HCEC 1CT (cell line): Measurements from ENCODE around the gene ANKLE1.

ENCODE experiments used
- DNase-seq: peaks from one replicate; pipeline ENCODE4 v3.0.0-alpha.2; 2017

The ANKLE1 gene

GRCh38 chr19:17281391-17282304, at the start of gene ANKLE1:
TSS of gene ANKLE1 (plus strand) at chr19:17281901. CDS start at chr19:17281921, 20 bp downstream.
- no peak for DNase-seq

GRCh38 chr19:17232258-17232657, 49.4 kb upstream of the ANKLE1 start:
- DNase-seq, result no peak

DNA sequence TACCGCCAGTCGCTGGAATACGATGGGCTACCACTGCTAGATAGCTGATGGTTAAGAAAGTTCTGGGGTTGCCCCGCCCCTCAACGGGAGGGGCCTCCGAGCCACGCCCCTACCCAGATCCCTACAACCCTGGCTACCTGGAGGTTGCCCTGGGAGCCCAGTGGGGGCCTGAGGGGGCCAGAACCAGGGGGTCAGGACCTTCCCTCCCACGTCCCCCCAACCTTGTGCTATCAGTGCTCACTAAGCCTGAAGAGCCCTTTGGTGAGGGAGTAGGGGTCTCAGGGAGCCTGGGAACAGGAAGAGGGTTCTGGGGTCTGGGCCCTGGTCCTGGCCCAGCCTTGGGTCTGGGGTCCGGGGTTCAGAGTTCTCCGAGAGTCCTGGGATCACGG, 46.8 kb upstream of the ANKLE1 start:
- peak; percentile 36 for DNase-seq

DNA sequence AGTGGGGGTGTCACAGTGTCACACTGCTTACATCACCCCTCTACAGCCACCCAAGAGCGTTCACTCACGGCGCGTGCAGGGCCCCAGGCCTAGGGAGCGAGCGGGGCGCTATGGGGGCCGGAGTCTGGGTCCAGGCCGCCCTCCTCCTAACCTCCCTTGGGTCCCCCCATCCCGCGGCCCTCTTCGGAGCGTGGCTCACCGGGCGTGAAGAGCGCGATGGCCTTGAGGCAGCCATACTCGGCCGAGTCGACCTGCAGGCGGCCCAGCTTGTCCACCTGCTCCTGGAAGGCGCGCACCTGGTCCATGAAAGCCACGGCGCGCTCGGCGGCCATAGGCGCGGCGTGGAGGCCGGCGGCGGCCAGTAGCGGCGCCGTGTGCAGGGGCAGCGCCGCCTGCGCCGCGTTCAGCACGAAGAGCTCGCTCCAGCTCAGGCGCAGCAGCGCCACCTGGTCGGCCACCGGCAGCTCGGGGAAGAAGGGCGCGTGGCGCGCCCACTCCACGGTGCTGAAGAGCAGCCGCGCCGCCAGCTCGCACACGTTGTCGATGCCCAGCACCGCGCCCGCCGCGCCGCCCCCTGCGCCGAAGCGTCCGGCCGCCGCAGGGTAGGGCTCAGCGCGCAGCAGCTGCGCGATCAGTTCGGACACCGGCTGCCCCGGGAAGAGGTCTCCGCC, 46.3 kb upstream of the ANKLE1 start:
- peak; percentile 68 for DNase-seq

DNA sequence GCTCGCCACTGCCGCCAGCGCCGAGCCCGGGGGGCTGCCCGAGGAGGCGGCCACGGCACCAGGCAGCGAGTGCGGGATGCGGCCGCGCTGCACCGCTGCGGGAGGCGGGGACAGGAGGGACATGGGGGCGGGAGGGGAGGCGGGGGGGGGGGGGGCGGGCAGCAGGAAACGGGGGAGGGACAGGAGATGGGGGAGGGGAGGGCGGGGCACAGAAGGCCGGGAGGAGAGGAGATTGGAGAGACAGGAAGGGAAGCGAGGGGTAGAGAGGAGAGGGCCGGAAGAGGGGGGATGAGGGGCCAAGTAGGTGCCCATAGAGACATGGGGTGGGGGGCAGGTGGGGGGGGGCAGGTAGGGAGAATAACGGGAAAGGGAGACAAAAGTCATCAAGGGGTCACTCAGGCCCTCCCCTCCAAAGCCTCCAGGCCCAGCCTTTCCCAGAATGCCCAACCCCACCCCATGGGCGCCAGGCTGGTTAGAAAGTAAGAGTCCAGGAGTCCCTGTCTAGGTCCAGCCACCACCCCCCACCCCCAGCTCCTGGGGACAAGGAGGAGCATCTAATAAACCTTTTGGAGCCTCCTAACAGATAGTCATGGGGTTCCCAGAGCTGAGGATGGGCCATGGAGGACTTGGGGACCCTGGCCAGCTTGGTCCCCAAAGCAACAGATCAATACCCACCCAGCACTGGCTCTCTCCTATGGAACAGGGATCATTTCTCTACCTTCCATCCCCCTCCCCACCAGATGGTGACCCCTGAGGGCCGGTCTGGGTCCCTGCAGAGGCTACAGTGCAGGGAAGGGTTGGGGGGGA, 45.5 kb upstream of the ANKLE1 start:
- peak; percentile 33 for DNase-seq

- no peak for DNase-seq
Measured at GRCh38 chr19:17236811-17237543, 44.7 kb upstream of the ANKLE1 start.

- no peak for DNase-seq
Measured at GRCh38 chr19:17237747-17238706, 43.7 kb upstream of the ANKLE1 start.

- DNase-seq, result no peak
Measured at GRCh38 chr19:17240062-17240752, 41.5 kb upstream of the ANKLE1 start.

DNA sequence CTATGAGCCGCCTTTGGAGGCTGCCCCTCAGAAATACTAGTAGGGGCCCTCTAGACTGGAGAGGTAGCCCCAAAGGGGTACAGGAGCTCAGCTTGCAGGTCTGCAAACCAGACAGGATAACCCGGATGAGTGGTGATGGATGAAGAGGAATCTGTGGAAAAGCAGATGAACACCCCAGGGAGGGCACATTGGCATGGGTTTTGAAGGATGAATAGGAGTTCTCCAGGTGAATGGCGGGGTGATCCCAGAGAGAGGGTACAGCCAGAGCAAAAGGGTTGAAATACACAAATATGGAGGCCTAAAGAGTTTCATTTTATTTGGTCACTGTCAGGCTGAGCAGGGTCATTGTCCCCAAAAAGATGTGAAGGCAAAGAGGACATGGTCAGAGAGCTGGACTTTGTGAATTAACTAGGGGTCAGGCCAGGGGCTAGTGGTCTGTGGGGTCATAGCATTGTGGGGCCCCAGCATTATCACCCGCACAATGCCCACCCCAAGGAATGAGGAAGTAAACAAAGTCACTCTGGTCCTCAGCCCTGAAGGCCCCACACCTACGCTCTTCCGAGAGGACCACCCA, 40.8 kb upstream of the ANKLE1 start:
- DNase-seq, result no peak

DNA sequence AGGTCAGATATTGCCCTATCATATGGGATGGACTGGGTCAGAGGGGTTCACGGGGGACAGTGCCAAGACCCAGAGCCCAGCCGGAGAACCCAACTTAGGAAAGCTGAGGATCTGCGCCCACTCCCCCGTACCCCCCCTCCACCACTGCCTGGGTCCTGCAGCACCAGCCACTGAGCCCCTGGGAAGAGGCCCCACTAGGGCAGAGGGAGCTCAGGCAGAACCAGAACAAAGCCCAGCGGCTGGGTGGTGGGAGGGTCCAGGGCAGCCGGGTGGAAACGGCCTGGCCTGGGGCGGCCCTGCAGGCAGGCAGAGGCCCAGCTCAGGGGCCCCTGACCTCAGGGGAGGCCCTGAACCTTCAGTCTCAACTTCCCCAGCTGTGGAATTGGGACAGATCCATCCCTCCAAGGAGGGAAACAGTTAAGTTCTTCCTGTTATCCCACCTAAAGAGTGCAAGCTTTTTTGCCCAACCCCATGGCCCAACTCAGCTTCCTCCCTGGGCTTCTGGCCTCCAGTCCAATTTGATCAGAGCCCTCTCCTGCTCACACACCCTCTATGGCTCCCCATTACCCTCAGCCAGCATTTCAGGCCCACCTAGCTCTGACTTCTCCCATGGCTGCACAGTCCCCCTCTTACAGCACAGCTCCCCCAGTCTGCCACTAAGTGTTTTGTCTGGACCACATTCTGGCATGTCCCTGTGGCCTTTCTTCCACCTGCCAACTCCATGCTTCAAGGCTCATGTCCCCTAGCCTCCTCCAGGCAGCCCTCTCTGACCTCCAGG, 39.1 kb upstream of the ANKLE1 start:
- no peak for DNase-seq

- no peak for DNase-seq
Measured at GRCh38 chr19:17243211-17243829, 38.4 kb upstream of the ANKLE1 start.

DNA sequence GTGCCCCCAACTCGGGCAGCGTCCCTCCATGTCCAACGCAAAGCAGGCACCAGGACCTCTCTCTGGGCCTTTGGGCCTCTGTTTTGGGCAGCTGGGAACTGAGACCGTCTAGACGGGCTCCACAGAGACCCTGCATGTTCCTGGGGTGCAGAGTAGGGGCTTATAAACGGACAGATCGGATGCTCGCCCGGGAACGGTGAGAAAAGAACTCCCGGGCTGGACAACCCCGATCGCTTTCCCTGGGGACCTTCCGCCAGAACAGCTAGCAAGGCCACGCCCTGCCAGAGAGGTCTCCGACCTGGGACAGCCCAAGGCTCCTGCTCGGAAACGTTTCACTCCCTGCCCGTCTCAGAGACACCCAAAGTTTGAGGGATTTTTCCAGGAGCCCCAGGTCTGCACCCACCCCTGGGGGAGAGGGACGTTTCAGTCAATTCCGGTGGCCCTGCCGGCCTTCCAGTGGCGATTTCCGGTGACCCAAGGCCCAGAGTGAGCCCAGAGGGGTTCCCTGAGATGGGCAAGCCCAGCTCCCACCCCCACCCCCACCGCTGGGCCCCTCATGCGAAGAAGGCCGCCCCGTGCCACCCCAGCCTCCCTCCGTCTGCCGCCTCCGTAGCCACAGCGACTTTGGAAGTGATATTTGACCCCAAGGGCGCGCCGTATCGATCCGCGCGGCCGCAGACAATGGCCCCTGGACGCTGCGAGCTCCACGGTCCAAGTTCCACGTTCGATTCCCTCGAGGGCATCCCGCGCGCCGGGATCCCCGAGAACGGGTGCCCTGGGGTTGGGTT, 37.7 kb upstream of the ANKLE1 start:
- DNase-seq, result peak; percentile 32

- no peak for DNase-seq
Measured at GRCh38 chr19:17244618-17245534, 36.8 kb upstream of the ANKLE1 start.

DNA sequence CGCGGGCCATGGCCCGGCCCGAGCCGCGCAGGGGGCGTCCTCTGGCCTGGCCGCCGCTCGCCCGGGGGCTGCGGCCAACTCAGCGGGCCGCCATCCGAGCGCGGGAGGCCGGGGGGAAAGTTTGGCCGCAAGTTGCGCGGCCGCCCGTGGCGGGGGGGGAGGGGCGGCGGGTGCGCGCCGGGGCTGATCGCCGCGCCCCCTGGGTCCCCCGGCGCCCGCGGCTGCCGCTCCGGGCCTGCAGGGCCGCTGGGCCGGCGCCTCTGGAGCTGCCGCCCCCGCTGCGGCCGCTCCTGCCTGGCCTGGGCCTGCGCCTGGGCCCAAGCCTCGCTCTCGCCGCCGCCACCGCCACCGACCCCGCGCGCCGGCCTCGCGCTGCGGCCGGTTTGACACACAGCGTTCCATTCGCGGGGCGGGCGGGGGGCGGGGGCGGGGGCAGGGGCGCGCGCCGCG, 36.1 kb upstream of the ANKLE1 start, which contains the start of gene NR2F6:
TSS of gene NR2F6 (minus strand) at position 385 of the 450 bp plus-strand sequence. CDS start 699 bp downstream, outside the sequence.
- no peak for DNase-seq

DNA sequence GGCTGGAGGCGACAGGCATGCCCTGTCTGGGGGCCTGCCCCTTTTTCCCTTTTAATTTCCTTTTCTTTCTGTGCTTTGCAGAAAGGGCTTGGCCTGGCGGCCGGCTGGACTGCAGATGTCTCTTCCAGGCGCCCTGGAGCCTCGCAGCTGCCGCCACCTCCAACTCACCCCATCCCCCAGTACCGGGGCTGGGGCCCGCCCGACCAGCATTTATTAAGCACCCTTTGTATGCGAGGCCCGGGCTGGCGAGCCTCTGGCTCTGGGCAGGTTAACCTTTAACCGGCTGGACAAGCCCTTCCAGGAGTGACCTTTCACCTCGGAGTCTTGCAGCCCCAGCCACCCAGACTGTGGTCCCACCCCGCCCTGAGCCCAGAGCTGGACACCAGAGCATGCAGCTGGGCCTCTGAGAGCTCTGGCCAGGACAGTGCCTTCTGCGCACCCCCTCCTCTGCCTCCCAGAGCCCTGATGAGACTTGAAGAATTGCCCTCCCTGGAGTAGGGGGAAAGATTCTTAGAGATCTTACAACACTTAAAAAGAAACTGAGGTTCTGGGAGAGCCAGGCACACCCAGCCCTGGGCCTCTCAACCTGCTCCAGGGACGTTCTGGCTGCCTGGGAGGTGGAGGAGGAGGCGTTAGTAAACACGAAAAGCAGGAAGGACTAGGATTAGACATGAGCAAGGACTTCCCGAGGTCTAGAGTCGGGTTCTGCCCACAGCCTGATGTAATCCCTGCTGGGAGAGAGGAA, 34.8 kb upstream of the ANKLE1 start:
- peak; percentile 78 for DNase-seq
